HG02852 (cell line): ENCODE data around the gene DLK1.

Experiments
- ATAC-seq: cut with Tn5 transposase; IDR thresholded peaks from one replicate; pipeline ENCODE4 v1.9.1; 2021; ENCODE audit warnings: mild to moderate bottlenecking, moderate library complexity; ENCODE audit not compliant: unreplicated experiment

The DLK1 gene

GRCh38 chr14:100712490-100712889 is 14.2 kb upstream of the DLK1 start:
- ATAC-seq: no peak

- ATAC-seq: no peak
Measured at GRCh38 chr14:100713705-100714104, 13.0 kb upstream of the DLK1 start.

- ATAC-seq: no peak
Measured at GRCh38 chr14:100714258-100714892, 12.3 kb upstream of the DLK1 start.

GRCh38 chr14:100715332-100715731 is 11.4 kb upstream of the DLK1 start:
- ATAC-seq: no peak

- ATAC-seq: no peak
Measured at GRCh38 chr14:100715803-100716202, 10.9 kb upstream of the DLK1 start.

- no peak for ATAC-seq
Measured at GRCh38 chr14:100717386-100717785, 9.3 kb upstream of the DLK1 start.

GRCh38 chr14:100719976-100720520 is 6.6 kb upstream of the DLK1 start:
- ATAC-seq: no peak

- ATAC-seq: no peak
Measured at GRCh38 chr14:100721568-100721967, 5.1 kb upstream of the DLK1 start.

GRCh38 chr14:100722367-100722766 is 4.3 kb upstream of the DLK1 start:
- ATAC-seq: no peak

GRCh38 chr14:100723135-100723829 is 3.4 kb upstream of the DLK1 start:
- no peak for ATAC-seq

GRCh38 chr14:100723830-100724437 is 2.8 kb upstream of the DLK1 start:
- no peak for ATAC-seq

- no peak for ATAC-seq
Measured at GRCh38 chr14:100724536-100724935, 2.2 kb upstream of the DLK1 start.

GRCh38 chr14:100725587-100726387 is 905 bp upstream of the DLK1 start:
- ATAC-seq: no peak

GRCh38 chr14:100727086-100727872 is 587 bp downstream of the DLK1 start:
- no peak for ATAC-seq

GRCh38 chr14:100727873-100728240 is 1.2 kb downstream of the DLK1 start:
- no peak for ATAC-seq

GRCh38 chr14:100728962-100729361 is 2.3 kb downstream of the DLK1 start:
- no peak for ATAC-seq

- no peak for ATAC-seq
Measured at GRCh38 chr14:100729982-100730381, 3.3 kb downstream of the DLK1 start.

- ATAC-seq: no peak
Measured at GRCh38 chr14:100730581-100730980, 3.9 kb downstream of the DLK1 start.

GRCh38 chr14:100731011-100731670 is 4.4 kb downstream of the DLK1 start:
- ATAC-seq: no peak
